ENCODE results near the gene PNPLA7.

PNPLA7 gene

GRCh38 chr9:137486545-137487453, 63.4 kb downstream of the PNPLA7 start:
- no peak overlapping the region for H3K4me3 Mint-ChIP-seq

GRCh38 chr9:137486141-137486490, 64.1 kb downstream of the PNPLA7 start:
- Mint-ChIP-seq H3K4me1 (peaks cover 11% of the 10 kb centered on the region), H3K4me3 (no peak overlapping the region), H3K27ac (no peak overlapping the region), H3K27me3 (no peaks in the 10 kb centered on the region), H3K36me3 (no peaks in the 10 kb centered on the region), H3K9me3 (no peaks in the 10 kb centered on the region)

More at GRCh38 chr9:137486545-137487453, 63.4 kb downstream of the PNPLA7 start:
- Mint-ChIP-seq H3K4me1 (peaks cover 5% of the 10 kb centered on the region), H3K36me3 (no peaks in the 10 kb centered on the region), H3K27ac (no peak overlapping the region), H3K27me3 (no peaks in the 10 kb centered on the region), H3K9me3 (no peaks in the 10 kb centered on the region)

GRCh38 chr9:137485343-137486140, 64.7 kb downstream of the PNPLA7 start:
- H3K27me3 Mint-ChIP-seq = no peaks in the 10 kb centered on the region
- H3K4me1 Mint-ChIP-seq = peaks cover 11% of the 10 kb centered on the region
- no peaks in the 10 kb centered on the region for H3K9me3 Mint-ChIP-seq
- no peak overlapping the region for H3K27ac Mint-ChIP-seq
- H3K4me3 Mint-ChIP-seq = no peak overlapping the region
- no peaks in the 10 kb centered on the region for H3K36me3 Mint-ChIP-seq

GRCh38 chr9:137484551-137485315, 65.5 kb downstream of the PNPLA7 start:
- Mint-ChIP-seq H3K27me3 (no peaks in the 10 kb centered on the region), H3K9me3 (no peaks in the 10 kb centered on the region), H3K36me3 (no peaks in the 10 kb centered on the region), H3K4me3 (no peak overlapping the region), H3K4me1 (peaks cover 11% of the 10 kb centered on the region), H3K27ac (no peak overlapping the region)

GRCh38 chr9:137482094-137482781, 68.0 kb downstream of the PNPLA7 start:
- H3K36me3 Mint-ChIP-seq = no peaks in the 10 kb centered on the region
- H3K27me3 Mint-ChIP-seq = no peaks in the 10 kb centered on the region
- peaks cover 11% of the 10 kb centered on the region for H3K4me1 Mint-ChIP-seq
- H3K27ac Mint-ChIP-seq = no peak overlapping the region
- no peak overlapping the region for H3K4me3 Mint-ChIP-seq
- H3K9me3 Mint-ChIP-seq = no peaks in the 10 kb centered on the region

- no peaks in the 10 kb centered on the region for H3K27me3 Mint-ChIP-seq
These were observed 69.2 kb downstream of the PNPLA7 start for GRCh38 chr9:137480686-137481683.

GRCh38 chr9:137479892-137480685, 70.1 kb downstream of the PNPLA7 start:
- peaks cover 11% of the 10 kb centered on the region for H3K4me1 Mint-ChIP-seq
- H3K27me3 Mint-ChIP-seq = no peaks in the 10 kb centered on the region
- H3K4me3 Mint-ChIP-seq = no peak overlapping the region
- H3K9me3 Mint-ChIP-seq = no peaks in the 10 kb centered on the region
- H3K36me3 Mint-ChIP-seq = peaks cover 3% of the 10 kb centered on the region
- no peak overlapping the region for H3K27ac Mint-ChIP-seq

More at GRCh38 chr9:137480686-137481683, 69.2 kb downstream of the PNPLA7 start:
- no peak overlapping the region for H3K4me3 Mint-ChIP-seq
- H3K27ac Mint-ChIP-seq = no peak overlapping the region
- H3K36me3 Mint-ChIP-seq = peaks cover 3% of the 10 kb centered on the region
- H3K9me3 Mint-ChIP-seq = no peaks in the 10 kb centered on the region
- H3K4me1 Mint-ChIP-seq = peaks cover 11% of the 10 kb centered on the region

- Mint-ChIP-seq H3K27ac (no peak overlapping the region), H3K4me3 (no peak overlapping the region), H3K27me3 (no peaks in the 10 kb centered on the region), H3K4me1 (peaks cover 11% of the 10 kb centered on the region), H3K36me3 (peaks cover 6% of the 10 kb centered on the region), H3K9me3 (no peaks in the 10 kb centered on the region)
These were observed 71.0 kb downstream of the PNPLA7 start for GRCh38 chr9:137478962-137479861.

GRCh38 chr9:137478613-137478961, 71.6 kb downstream of the PNPLA7 start:
- no peaks in the 10 kb centered on the region for H3K27me3 Mint-ChIP-seq
- peaks cover 11% of the 10 kb centered on the region for H3K4me1 Mint-ChIP-seq
- peaks cover under 1% of the 10 kb centered on the region for H3K9me3 Mint-ChIP-seq
- H3K27ac Mint-ChIP-seq = no peak overlapping the region
- H3K36me3 Mint-ChIP-seq = peaks cover 10% of the 10 kb centered on the region
- no peak overlapping the region for H3K4me3 Mint-ChIP-seq

- H3K9me3 Mint-ChIP-seq = peaks cover 7% of the 10 kb centered on the region
- peaks cover 11% of the 10 kb centered on the region for H3K4me1 Mint-ChIP-seq
- H3K27ac Mint-ChIP-seq = no peak overlapping the region
- peaks cover 12% of the 10 kb centered on the region for H3K36me3 Mint-ChIP-seq
- no peak overlapping the region for H3K4me3 Mint-ChIP-seq
- no peaks in the 10 kb centered on the region for H3K27me3 Mint-ChIP-seq
These were observed 72.2 kb downstream of the PNPLA7 start for GRCh38 chr9:137477778-137478612.

- peaks cover 7% of the 10 kb centered on the region for H3K4me1 Mint-ChIP-seq
- H3K9me3 Mint-ChIP-seq = peaks cover 8% of the 10 kb centered on the region
- H3K4me3 Mint-ChIP-seq = no peak overlapping the region
- peaks cover 14% of the 10 kb centered on the region for H3K36me3 Mint-ChIP-seq
- no peaks in the 10 kb centered on the region for H3K27me3 Mint-ChIP-seq
- no peak overlapping the region for H3K27ac Mint-ChIP-seq
These were observed 73.3 kb downstream of the PNPLA7 start for GRCh38 chr9:137476856-137477255.

- Mint-ChIP-seq H3K4me1 (peaks cover 4% of the 10 kb centered on the region), H3K27me3 (no peaks in the 10 kb centered on the region), H3K4me3 (no peak overlapping the region), H3K27ac (no peak overlapping the region), H3K36me3 (peaks cover 14% of the 10 kb centered on the region), H3K9me3 (peaks cover 8% of the 10 kb centered on the region)
These were observed 74.5 kb downstream of the PNPLA7 start for GRCh38 chr9:137475666-137476065.

All from activated naive CD4-positive, alpha-beta T cell treated with anti-CD3 and anti-CD28 coated beads, Interleukin-2, amount 50 U/mL, for 24 hours (primary cell).